MCF 10A (cell line): ENCODE results near the gene SDK1. TPM values are rescaled to one million over a fixed set of nuclear protein-coding genes. Genes with fewer than 3 reads are reported as not detected.

ENCODE experiments used
- BruUV-seq: library from RNA; stranded (reverse); fragments of 400-500 nt; replicated peaks from 2 replicates; lab custom pipeline; 2021; lab: Mats Ljungman, UMichigan
- CTCF ChIA-PET: fragments of 300-600 bp; sonication (Branson Sonifier 250); formaldehyde crosslinking; extraction: SDS; loops from one replicate; lab custom pipeline; 2021; ENCODE audit warnings: antibody characterized with exemption, inconsistent platforms; lab: Yijun Ruan, JAX
- POLR2A ChIA-PET: fragments of 300-600, 350-650 bp; sonication (Branson Sonifier 250); formaldehyde crosslinking; extraction: SDS; loops from one replicate; lab custom pipeline; 2020; ENCODE audit warnings: antibody characterized with exemption, inconsistent platforms; lab: Yijun Ruan, JAX
- DNase-seq: peaks from one replicate; pipeline ENCODE4 v3.0.0-alpha.2; 2018; ENCODE audit not compliant: unreplicated experiment
- H3K27ac Mint-ChIP-seq: one replicate; pipeline ENCODE4 v1.8.0; 2022; ENCODE audit warnings: mild to moderate bottlenecking, low read depth, mixed read lengths; ENCODE audit not compliant: unreplicated experiment
- H3K27me3 Mint-ChIP-seq: one replicate; pipeline ENCODE4 v1.8.0; 2022; ENCODE audit warnings: mixed read lengths; ENCODE audit not compliant: insufficient read depth, unreplicated experiment
- H3K36me3 Mint-ChIP-seq: one replicate; pipeline ENCODE4 v1.8.0; 2022; ENCODE audit warnings: mild to moderate bottlenecking, moderate library complexity, mixed read lengths; ENCODE audit not compliant: insufficient read depth, unreplicated experiment
- H3K4me1 Mint-ChIP-seq: one replicate; pipeline ENCODE4 v1.8.0; 2022; ENCODE audit warnings: mixed read lengths; ENCODE audit not compliant: insufficient read depth, unreplicated experiment
- H3K4me3 Mint-ChIP-seq: one replicate; pipeline ENCODE4 v1.8.0; 2022; ENCODE audit warnings: mild to moderate bottlenecking, moderate library complexity, mixed read lengths; ENCODE audit not compliant: unreplicated experiment
- H3K9me3 Mint-ChIP-seq: one replicate; pipeline ENCODE4 v1.8.0; 2022; ENCODE audit warnings: mixed read lengths; ENCODE audit not compliant: unreplicated experiment
- CTCF ChIP-seq: fragments of 200-600 bp; IDR thresholded peaks from one replicate; pipeline ENCODE4 v1.8.0; 2022; ENCODE audit warnings: antibody characterized with exemption, mild to moderate bottlenecking; ENCODE audit not compliant: unreplicated experiment
- intact Hi-C: fragments of 100-400 bp; cut with micrococcal nuclease; formaldehyde crosslinking; loops from 2 replicates; pipeline ENCODE4 v1.14.1; 2022
- total RNA-seq: library from RNA; stranded (reverse); gene quantifications from 2 replicates; pipeline ENCODE4 v1.2.3, GENCODE V29; 2022

SDK1 gene
- total RNA-seq, 1 experiment from 2014 or later, result 3.3 TPM

DNA sequence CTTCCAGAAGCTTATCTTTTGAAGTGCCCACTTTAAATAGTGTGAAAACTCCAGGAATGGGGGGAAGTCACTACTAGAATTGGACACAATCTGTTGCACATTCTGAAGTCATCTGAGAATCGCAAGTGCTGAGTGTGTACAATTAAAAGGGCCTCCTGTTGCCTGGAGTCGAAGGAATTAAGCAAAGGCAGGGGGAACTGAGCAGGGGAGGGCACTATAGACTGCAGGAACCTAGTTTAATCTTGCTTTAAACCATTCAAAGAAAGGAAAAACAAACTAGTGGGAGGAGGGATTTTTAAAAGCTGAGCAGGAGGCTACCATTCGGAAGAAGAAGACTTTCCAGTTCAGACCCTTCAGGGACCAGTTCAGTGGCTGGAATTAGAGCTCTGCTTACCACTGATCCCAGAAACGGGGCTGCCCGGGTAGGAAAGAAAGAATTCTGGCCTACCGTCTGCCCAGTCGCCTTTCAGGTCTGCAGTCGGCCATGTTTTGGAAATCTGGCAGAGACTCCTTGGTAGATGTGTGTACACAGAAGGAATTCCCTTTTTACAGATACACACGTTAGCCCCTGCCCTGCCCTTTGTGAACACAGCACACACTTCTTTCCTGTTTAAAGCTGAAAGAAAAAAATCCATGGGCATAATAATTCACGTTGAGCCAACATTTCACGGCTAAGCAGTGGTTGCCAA lies 770.5 kb downstream of the SDK1 start:
- Mint-ChIP-seq H3K4me1 (no peaks in the 10 kb centered on the region), H3K27ac (no peak overlapping the region), H3K4me3 (no peak overlapping the region), H3K27me3 (no peaks in the 10 kb centered on the region), H3K9me3 (no peaks in the 10 kb centered on the region), H3K36me3 (no peaks in the 10 kb centered on the region)
- intact Hi-C loops, result no loop called here
- BruUV-seq, result no TSS peak
- ChIA-PET CTCF (interaction anchor here (0.6 kb wide), 1 partner anchor 40 kb away, joined by 3 read pairs; no protein-coding TSS in a partner anchor), POLR2A (no interaction called here)
- TF ChIP-seq CTCF, result no peak
- DNase-seq, result no peak

DNA sequence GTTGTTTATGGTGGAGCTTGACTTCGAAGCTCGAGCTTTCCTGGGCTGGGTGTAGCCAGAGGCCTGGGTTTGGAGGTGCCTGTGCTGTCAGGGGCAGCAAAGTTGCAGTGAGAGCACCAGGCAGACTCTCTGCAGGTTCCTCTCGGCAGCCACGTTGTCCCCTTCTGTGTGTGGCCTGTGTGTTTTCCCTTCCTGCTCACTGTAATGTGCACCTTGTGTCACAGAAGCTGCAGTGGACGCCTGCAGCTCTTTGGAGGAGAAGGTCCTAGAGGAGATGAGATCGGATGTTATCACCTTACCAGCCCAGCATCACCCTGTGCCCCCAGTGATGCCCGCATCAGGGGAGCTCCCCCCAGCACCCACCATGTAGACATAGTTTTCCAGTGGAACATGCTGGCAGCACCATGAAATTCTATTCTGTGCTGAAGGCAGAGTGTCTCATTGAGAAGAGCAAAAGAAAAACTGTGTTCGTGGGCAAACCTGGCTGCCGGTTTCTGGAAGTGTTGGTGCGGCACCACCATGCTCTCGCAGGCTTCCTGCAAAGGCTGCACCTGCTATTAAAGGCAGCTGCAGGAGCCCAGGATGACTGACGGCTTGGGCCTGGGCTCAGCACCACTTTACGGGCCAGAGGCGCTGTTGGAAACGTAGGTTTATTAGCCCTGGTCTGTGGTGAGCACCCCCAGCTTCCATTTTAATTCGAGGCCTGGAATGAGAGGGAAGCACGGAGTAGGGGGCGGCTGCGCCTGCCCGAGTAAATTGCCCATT lies 771.3 kb downstream of the SDK1 start:
- no peaks in the 10 kb centered on the region for H3K36me3 Mint-ChIP-seq
- no TSS peak for BruUV-seq
- H3K9me3 Mint-ChIP-seq, result no peaks in the 10 kb centered on the region
- POLR2A ChIA-PET, result interaction anchor here (0.9 kb wide), 1 partner anchor 8 kb away, joined by 4 read pairs; no protein-coding TSS in a partner anchor
- no peak for TF ChIP-seq CTCF
- intact Hi-C loops, result no loop called here
- no peak for DNase-seq
- CTCF ChIA-PET, result no interaction called here
- H3K27me3 Mint-ChIP-seq, result no peaks in the 10 kb centered on the region
- no peak overlapping the region for H3K4me3 Mint-ChIP-seq
- no peak overlapping the region for H3K27ac Mint-ChIP-seq
- no peaks in the 10 kb centered on the region for H3K4me1 Mint-ChIP-seq

GRCh38 chr7:4073052-4073451 lies 772.0 kb downstream of the SDK1 start:
- H3K9me3 Mint-ChIP-seq, result no peaks in the 10 kb centered on the region
- DNase-seq, result no peak
- BruUV-seq, result no TSS peak
- H3K4me3 Mint-ChIP-seq, result no peak overlapping the region
- H3K36me3 Mint-ChIP-seq, result no peaks in the 10 kb centered on the region
- ChIA-PET CTCF (no interaction called here), POLR2A (interaction anchor here (0.7 to 0.9 kb wide), 2 partner anchors 8 to 646 kb away, joined by 3 to 4 read pairs; no protein-coding TSS in a partner anchor)
- no peaks in the 10 kb centered on the region for H3K4me1 Mint-ChIP-seq
- H3K27me3 Mint-ChIP-seq, result no peaks in the 10 kb centered on the region
- H3K27ac Mint-ChIP-seq, result no peak overlapping the region
- no peak for TF ChIP-seq CTCF
- intact Hi-C loops, result no loop called here

DNA sequence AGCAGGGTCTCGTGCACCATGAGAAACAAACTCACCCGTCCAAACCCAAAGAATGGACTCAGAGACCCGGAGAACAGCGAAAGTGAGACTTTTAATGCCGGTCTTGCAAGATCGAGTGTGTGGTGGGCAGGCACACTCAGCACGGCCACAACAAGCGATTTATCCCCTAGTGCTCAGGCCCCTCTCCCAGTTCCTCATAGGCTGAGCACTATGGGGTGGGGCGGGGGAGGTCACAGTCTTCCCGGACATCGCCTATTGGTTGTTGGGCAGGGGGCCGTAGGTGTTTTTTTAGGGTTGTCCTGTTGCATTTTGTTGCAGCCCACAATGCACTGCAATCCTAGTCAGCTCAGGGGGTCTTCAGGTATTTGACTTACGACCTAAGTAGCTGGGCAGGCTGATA lies 772.7 kb downstream of the SDK1 start:
- Mint-ChIP-seq H3K4me3 (no peak overlapping the region), H3K27ac (no peak overlapping the region), H3K27me3 (no peaks in the 10 kb centered on the region), H3K36me3 (no peaks in the 10 kb centered on the region), H3K9me3 (no peaks in the 10 kb centered on the region), H3K4me1 (no peaks in the 10 kb centered on the region)
- ChIA-PET CTCF (no interaction called here), POLR2A (interaction anchor here (0.7 kb wide), 1 partner anchor 8 kb away, joined by 3 read pairs; no protein-coding TSS in a partner anchor)
- intact Hi-C loops, result no loop called here
- TF ChIP-seq CTCF, result no peak
- DNase-seq, result no peak
- BruUV-seq, result no TSS peak
